RPMI8226 (cell line): Measurements from ENCODE around the gene STK33.
A peak's percentile ranks its signal among the peaks of the same experiment; 100 is the strongest.

Experiments used
- DNase-seq: peaks from one replicate; pipeline ENCODE4 v3.0.0-alpha.2; 2015

Gene STK33

DNA sequence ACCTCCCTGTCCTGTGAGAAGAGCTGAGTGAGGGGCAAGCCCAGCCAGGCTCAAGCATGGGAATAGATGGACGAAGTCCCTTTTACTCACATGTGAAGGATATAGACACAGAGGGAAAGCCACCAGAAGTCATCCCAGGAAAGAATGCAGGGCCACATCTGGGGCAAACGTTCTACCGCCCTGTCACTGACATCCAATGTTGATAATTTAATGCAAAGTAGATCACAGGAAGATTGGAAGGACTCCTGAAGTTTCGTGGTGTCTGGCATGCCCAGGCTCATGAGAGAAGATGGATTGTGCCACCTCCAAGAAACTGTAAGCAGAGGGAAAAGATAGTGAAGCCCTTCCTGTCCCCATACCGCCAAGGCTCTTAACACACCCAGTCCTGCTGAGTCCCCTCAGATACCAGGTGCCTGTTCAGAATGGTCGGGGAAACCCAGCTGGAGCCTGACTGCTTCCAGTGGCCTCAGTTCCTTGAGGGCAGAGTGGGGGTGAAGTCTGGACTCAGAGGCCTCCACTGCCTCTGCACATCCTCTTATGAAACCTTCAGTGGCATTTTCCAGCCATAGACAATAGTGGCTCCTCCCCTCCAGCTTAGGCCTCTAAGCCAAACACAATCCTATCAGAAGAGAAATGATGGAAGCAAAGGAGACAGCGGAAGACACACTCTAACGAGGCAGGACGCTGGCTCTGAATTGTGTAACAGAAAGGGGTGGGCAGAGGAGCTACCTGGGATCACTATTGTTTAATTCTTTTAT is 7.5 kb upstream of the STK33 start:
- DNase-seq, result no peak

DNA sequence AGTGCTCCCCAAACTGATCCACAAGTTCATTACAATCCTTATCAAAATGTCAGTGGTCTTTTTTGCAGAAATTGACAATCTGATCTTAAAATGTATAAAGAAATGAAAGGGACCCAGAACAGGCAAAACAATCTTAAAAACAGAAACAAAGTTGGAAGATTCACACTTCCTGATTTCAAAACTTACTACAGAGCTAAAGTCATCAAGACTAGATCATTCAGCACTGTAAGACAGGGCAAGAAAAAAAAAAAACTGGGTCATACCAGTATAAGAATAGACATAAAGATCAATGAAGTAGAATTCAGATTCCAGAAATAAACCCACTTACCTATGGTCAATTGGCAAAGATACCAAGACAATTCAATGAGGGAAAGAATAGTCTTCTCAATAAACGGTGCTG is 4.5 kb upstream of the STK33 start:
- no peak for DNase-seq

GRCh38 chr11:8597182-8597581 is 3.2 kb upstream of the STK33 start:
- DNase-seq, result no peak

GRCh38 chr11:8596504-8597046 is 2.5 kb upstream of the STK33 start:
- DNase-seq, result no peak

DNA sequence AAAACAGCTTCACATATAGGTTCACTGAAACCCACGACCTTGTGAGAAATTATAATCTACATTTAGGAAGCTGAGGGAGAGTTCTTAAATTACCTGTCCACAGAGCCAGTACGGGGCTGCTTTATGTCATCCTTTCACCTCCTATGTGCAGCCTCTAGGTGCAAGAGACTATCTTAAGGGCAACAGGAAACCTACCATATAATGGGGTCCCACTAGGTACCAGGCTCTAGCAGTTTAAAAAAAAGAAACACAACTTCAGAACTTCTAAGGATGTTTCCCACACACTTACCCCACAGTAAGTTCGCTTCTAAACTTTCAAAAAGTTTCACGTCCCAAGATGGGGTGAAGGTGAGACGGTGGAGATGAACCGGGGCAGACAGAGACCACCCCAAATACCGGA is 573 bp downstream of the STK33 start:
- DNase-seq, result no peak

DNA sequence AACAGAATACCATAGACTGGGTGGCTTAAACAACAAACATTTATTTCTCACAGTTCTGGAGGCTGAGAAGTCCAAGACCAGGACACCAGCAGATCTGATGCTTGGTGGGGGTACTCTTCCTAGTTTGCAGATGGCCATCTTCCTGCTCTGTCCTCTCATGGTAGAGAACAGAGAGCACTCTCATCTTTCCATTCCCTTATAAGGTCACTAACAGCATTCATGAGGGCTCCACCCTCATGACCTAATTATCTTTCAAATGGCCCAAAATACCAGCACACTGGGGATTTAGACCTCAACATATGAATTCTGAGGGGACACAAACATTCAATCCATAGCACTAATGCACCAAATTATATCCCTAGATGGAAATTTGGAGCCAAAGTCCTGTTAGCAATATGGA is 6.1 kb downstream of the STK33 start:
- no peak for DNase-seq

DNA sequence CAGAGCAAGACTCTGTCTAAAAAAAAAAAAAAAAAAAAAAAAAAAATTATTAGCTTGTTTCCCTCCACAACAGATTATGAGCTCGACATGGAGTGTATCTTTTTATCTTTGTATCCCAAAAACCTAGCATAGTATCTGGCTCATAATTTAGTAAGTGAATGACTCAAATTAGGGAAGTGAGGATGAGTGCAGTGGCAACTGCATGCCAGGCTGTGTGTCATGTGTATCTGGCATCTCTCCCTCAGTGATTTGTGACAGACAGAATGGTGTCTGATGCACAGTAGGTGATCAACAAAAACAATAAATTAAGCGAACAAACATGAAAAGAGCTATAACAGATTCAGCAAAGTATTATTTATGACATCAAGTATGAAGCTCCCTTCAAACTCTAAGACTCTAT is 7.2 kb downstream of the STK33 start:
- DNase-seq, result peak; percentile 14

GRCh38 chr11:8586184-8586583 is 7.8 kb downstream of the STK33 start:
- DNase-seq, result no peak

- DNase-seq, result peak; percentile 84
These were observed 9.5 kb downstream of the STK33 start for GRCh38 chr11:8584511-8584910.

DNA sequence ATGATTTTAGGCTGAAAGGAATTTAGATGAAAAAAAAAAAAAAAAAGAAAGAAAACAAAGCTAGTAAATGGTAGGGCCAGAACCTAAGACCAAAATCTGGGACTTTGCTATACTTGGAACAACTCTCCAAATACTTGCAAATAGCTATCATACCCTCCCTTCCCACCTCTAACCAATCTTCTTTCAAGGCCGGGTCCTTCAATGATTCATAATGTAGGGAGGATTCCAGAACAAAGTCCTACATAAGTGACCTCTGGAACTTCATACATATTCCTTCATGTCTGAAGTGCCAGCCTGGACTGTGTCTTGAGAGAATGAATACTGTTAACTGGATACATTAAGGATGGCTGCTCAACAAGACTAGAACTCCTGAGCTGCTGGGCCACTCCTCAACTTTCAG is 9.9 kb downstream of the STK33 start:
- DNase-seq, result no peak

DNA sequence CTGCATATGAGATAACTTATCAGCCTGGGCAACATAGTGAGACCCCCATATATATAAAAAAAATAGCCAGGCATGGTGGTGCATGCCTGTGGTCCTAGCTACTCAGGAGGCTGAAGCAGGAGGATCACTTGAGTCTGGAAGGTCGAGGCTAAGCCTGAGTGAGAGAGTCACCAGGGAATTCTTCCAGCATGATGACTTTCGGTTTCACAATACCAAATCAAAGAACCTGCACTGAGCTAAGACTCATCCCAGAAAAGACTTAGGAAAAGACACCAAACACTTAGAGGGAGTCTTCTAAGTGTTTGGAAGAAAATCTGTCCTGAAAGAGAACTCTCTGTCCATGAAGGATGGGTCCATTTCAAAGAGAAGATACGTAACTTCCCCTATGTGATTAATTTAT is 12.7 kb downstream of the STK33 start:
- DNase-seq, result no peak

DNA sequence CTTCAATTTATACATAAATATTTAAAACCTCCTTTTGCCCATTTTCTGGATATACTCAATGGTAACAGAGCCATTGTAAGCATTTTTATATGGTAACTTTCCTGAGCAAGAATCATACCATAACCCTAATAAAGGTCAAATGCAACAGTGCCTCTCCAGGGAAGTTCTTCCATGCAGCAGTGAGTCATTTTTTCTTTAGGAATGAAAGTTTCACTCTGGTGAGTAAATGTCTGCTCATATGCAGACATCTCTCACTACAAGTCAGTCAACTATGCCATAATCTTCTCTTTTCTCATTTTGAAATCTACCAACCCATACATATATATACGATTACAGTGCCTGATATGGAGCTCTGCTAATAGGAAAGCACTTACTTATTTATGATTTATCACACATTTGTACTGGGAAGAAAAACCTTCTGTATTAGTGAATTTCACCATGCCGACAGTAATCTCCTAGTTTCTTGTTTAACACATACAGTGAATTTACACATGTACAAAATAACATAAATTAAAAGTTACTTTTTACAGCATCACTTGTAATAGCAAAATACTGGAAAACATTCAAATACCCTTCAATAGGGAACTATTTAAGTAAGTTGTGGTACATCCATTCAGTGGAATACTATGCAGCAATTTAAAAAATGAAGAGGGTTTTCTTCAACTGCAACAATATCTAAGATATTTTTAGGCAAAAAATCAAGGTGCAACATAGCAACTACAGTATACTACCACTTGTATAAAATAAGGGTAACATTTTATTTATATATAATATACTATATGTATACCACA is 16.0 kb downstream of the STK33 start:
- no peak for DNase-seq

DNA sequence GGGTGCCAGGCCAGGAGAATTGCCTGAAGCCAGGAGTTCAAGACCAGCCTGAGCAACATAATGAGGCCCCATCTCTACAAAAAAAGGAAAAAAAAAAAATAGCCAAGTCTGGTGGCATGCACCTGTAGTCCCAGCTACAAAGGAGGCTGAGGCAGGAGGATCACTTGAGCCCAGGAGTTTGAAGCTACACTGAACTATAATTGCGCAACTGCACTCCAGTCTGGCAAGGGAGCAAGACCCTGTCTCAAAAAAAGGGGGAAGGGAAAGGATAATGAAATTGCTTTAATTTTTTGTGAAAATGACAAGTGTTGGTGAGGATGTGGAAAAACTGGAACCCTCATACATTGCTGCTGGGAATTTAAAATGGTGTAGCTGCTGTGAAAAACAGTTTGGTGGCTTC is 19.2 kb downstream of the STK33 start:
- no peak for DNase-seq

- DNase-seq, result no peak
These were observed 20.3 kb downstream of the STK33 start for GRCh38 chr11:8573777-8574176.

- no peak for DNase-seq
These were observed 26.3 kb downstream of the STK33 start for GRCh38 chr11:8567602-8568198.

DNA sequence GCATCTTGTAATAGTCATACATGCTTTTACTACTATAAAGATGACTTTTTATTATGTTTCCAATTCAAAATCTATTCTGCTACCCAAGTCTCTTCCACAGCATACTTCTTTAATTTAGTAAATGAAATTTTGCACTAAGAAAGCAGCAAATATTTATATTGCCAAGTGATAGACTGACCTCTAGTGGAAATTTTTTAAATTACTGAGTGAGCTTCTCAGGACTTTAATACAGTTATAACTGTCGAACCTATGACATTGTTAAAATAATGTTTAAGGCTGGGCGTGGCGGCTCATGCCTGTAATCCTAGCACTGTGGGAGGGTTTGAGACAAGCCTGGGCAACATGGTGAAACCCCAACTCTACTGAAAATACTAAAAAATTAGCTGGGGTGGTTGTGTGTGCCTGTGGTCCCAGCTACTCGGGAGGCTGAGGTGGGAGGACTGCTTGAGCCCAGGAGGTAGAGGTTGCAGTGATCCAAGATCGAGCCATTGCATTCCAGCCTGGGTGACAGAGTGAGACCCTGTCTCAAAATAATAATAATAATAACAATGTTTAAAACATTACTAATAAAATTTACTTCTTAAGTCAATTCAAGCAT is 27.3 kb downstream of the STK33 start:
- DNase-seq, result peak; percentile 44

- no peak for DNase-seq
These were observed 29.5 kb downstream of the STK33 start for GRCh38 chr11:8564526-8564925.

DNA sequence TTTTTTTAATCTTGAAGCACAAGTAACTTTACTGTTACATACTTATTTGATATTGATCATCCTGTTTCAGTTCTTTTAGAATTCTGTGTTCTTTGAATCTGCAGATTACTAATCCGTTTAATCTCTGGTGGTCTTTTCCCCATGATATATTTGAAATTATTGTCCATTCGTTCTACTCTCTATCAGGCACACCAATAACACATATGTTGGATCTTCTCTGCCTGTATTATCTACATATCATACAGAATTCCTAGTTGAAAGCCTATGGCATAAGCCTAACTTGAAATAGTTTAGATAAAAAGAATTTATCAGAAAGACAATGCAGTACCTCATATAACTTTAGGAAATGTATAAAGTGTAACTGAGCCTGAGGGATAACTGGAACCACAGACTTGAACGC is 32.6 kb downstream of the STK33 start:
- no peak for DNase-seq

DNA sequence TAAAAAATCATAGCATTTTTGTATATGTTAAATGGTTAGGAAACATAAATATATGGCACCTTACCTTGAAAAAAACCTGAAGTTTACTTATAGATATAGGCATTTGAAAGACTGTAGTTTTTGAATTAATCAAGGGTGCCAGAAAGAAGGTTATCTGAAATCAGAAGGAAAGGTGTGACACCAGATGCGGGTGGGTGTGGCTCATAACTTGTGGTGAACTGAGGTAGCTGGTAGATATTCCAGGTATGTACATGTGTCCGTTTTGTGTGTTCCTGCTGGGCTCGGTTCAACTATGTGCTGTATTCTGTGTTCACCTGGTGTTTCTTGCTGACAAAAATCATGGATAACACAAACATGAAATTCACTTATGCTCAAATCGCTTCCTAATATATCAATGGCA is 35.6 kb downstream of the STK33 start:
- DNase-seq, result no peak

GRCh38 chr11:8545698-8546366 is 48.2 kb downstream of the STK33 start:
- DNase-seq, result no peak

DNA sequence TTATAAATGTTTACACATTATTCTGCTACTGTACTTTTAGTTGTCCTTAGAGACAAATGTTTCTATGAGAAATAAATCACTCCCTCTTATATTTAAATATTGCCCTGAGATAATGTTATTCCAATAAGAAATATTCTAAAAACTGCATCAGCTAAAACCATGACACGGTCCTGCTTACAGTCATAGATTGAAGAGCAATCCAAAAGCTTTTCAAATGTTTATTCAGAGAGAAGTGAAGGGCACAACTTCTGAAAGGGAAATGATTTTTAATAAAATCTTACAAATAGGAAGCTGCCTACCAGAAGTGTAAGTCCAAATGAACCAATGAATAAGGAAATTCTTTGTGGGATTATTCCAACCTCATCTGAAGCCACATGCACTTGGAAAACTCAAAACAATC is 49.2 kb downstream of the STK33 start:
- DNase-seq, result no peak

DNA sequence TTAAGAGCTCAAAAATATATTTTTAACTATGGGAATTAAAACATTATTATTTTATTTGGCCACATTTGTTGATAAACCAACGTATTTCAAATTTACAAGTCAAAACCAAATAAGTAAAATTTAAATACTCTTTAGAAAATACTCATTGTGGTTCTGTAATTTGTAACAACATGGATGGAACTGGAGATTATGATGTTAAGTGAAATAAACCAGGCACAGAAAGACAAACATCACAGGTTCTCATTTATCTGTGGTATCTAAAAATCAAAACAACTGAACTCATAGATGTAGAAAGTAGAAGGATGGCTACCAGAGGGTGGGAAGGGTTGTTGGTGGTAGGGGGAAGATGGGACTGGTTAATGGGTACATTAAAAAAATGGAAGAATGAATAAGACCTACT is 50.8 kb downstream of the STK33 start:
- DNase-seq, result no peak

DNA sequence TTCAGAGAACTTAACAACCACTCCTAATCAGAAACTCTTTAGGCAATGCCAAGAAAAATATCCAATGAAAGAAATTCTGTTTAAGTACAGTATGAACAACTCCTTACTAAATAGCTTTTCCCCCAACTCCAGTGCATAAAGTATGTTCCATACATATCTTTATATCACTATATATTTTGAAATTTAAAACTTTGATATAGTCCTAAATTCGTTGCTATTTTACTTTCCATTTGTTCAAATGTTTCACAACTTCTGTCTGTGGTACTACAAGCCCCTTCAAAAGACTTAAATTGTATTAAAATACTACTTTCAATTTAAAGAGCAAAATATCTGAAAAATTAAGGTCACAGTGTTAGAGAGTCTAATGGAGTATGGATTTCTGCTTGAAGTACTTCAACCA is 52.6 kb downstream of the STK33 start:
- no peak for DNase-seq
